Neural cell (in vitro differentiated cells): ENCODE data around the gene PKP3. TPM values are rescaled to one million over a fixed set of nuclear protein-coding genes. Genes with fewer than 3 reads are reported as not detected.

Experiments used
- H2AFZ ChIP-seq: fragments of 200-600, 300-800 bp; sonication (generic), shearing (Covaris generic); 2 replicates; pipeline ENCODE4 v1.6.0; 2014; ENCODE audit warnings: low read depth, mild to moderate bottlenecking, antibody characterized with exemption, low read length, moderate library complexity
- H3F3A ChIP-seq: fragments of 200-600 bp; shearing (Covaris generic); 2 replicates; pipeline ENCODE4 v1.6.1; 2016; ENCODE audit warnings: mild to moderate bottlenecking, moderate library complexity, mixed read lengths, antibody characterized with exemption, low read length; ENCODE audit not compliant: insufficient read depth, poor library complexity, severe bottlenecking
- H3K27ac ChIP-seq: fragments of 200-600, 300-800 bp; sonication (generic), shearing (Covaris generic); 2 replicates; pipeline ENCODE4 v1.5.1; 2014; ENCODE audit warnings: mild to moderate bottlenecking, low read length, moderate library complexity
- H3K27me3 ChIP-seq: fragments of 300-800, 200-600 bp; sonication (generic), shearing (Covaris generic); 2 replicates; pipeline ENCODE4 v1.6.0; 2014; ENCODE audit warnings: mild to moderate bottlenecking, low read depth, low read length, moderate library complexity; ENCODE audit not compliant: insufficient read depth
- H3K36me3 ChIP-seq: fragments of 300-800, 200-600 bp; sonication (generic), shearing (Covaris generic); 2 replicates; pipeline ENCODE4 v1.5.1; 2014; ENCODE audit warnings: mild to moderate bottlenecking, antibody characterized with exemption, low read length, moderate library complexity; ENCODE audit not compliant: insufficient read depth
- H3K4me2 ChIP-seq: fragments of 300-800, 200-600 bp; sonication (generic), shearing (Covaris generic); 2 replicates; pipeline ENCODE4 v1.6.0; 2014; ENCODE audit warnings: mild to moderate bottlenecking, low read length
- H3K4me3 ChIP-seq: fragments of 300-800, 200-600 bp; sonication (generic), shearing (Covaris generic); 2 replicates; pipeline ENCODE4 v1.5.1; 2014; ENCODE audit warnings: mild to moderate bottlenecking, low read length, moderate library complexity
- H3K79me2 ChIP-seq: fragments of 200-600 bp; shearing (Covaris generic); replicated peaks from 2 replicates; pipeline ENCODE4 v1.6.0; 2014; ENCODE audit warnings: mild to moderate bottlenecking, low read length, moderate library complexity; ENCODE audit not compliant: insufficient read depth
- H3K9ac ChIP-seq: fragments of 300-800, 200-600 bp; sonication (generic), shearing (Covaris generic); 2 replicates; pipeline ENCODE4 v1.6.1; 2016; ENCODE audit warnings: mild to moderate bottlenecking, low read length, mixed read lengths
- H3K9me2 ChIP-seq: fragments of 200-600 bp; shearing (Covaris generic); 2 replicates; pipeline ENCODE4 v1.6.1; 2016; ENCODE audit warnings: mild to moderate bottlenecking, low read length, mixed read lengths; ENCODE audit not compliant: insufficient read depth
- H3K9me3 ChIP-seq: fragments of 200-600, 300-800 bp; sonication (generic), shearing (Covaris generic); 2 replicates; pipeline ENCODE4 v1.6.1; 2016; ENCODE audit warnings: mild to moderate bottlenecking, mixed run types, low read length, moderate library complexity, mixed read lengths
- H4K20me1 ChIP-seq: fragments of 200-600 bp; shearing (Covaris generic); 2 replicates; pipeline ENCODE4 v1.6.1; 2016; ENCODE audit warnings: mild to moderate bottlenecking, mixed run types; ENCODE audit not compliant: insufficient read depth
- CTCF ChIP-seq: fragments of 450-650 bp; IDR thresholded peaks from 2 replicates; pipeline ENCODE4 v1.5.1; 2014; ENCODE audit warnings: antibody characterized with exemption, mild to moderate bottlenecking, moderate library complexity; ENCODE audit not compliant: poor library complexity, severe bottlenecking
- EP300 ChIP-seq: fragments of 450-650 bp; conservative IDR thresholded peaks from 2 replicates; pipeline ENCODE4 v1.6.1; 2014; ENCODE audit warnings: antibody characterized with exemption, mild to moderate bottlenecking, moderate library complexity; ENCODE audit not compliant: poor library complexity, severe bottlenecking
- EZH2 ChIP-seq: fragments of 200-600, 300-800 bp; shearing (Covaris generic), sonication (generic); IDR thresholded peaks from 2 replicates; pipeline ENCODE4 v1.6.1; 2014; ENCODE audit warnings: antibody characterized with exemption, low read length, borderline replicate concordance, mild to moderate bottlenecking; ENCODE audit not compliant: insufficient read depth, poor library complexity, severe bottlenecking
- MXI1 ChIP-seq: fragments of 450-650 bp; conservative IDR thresholded peaks from 2 replicates; pipeline ENCODE4 v1.6.1; 2014; ENCODE audit warnings: antibody characterized with exemption, mild to moderate bottlenecking; ENCODE audit not compliant: poor library complexity, severe bottlenecking
- POLR2AphosphoS5 ChIP-seq: IDR thresholded peaks from 2 replicates; pipeline ENCODE4 v1.6.1; 2012
- RAD21 ChIP-seq: fragments of 450-650 bp; conservative IDR thresholded peaks from 2 replicates; pipeline ENCODE4 v1.6.1; 2014; ENCODE audit warnings: antibody characterized with exemption, mild to moderate bottlenecking, moderate library complexity
- REST ChIP-seq: IDR thresholded peaks from 2 replicates; pipeline ENCODE4 v1.6.1; 2012; ENCODE audit warnings: borderline replicate concordance
- SMC3 ChIP-seq: fragments of 450-650 bp; conservative IDR thresholded peaks from 2 replicates; pipeline ENCODE4 v1.6.1; 2014; ENCODE audit warnings: antibody characterized with exemption, mild to moderate bottlenecking, moderate library complexity; ENCODE audit not compliant: poor library complexity
- TAF1 ChIP-seq: IDR thresholded peaks from 2 replicates; pipeline ENCODE4 v1.6.1; 2012; ENCODE audit warnings: low read depth
- polyA plus RNA-seq: library from polyadenylated mRNA; depleted of rRNA; stranded (reverse); fragments of >200 nt; gene quantifications from 2 replicates; pipeline ENCODE4 v1.2.3, GENCODE V29; 2014

Gene PKP3
- polyA plus RNA-seq, 1 donor from 2014 or later: not detected

GRCh38 chr11:358129-358800, 35.7 kb upstream of the PKP3 start:
- Histone ChIP-seq H3K4me2 (no peak overlapping the region), H3K27ac (no peak overlapping the region), H3K9me3 (no peaks in the 10 kb centered on the region), H3F3A (no peaks in the 10 kb centered on the region), H4K20me1 (no peaks in the 10 kb centered on the region), H3K79me2 (no peaks in the 10 kb centered on the region), H3K36me3 (no peaks in the 10 kb centered on the region), H3K9ac (no peak overlapping the region), H3K9me2 (no peaks in the 10 kb centered on the region), H3K27me3 (no peaks in the 10 kb centered on the region), H3K4me3 (no peak overlapping the region), H2AFZ (no peak overlapping the region)
- TF ChIP-seq REST: no peak
- no peak for TF ChIP-seq EZH2
- TF ChIP-seq MXI1: no peak
- TF ChIP-seq SMC3: no peak
- no peak for TF ChIP-seq EP300
- no peak for TF ChIP-seq TAF1
- no peak for TF ChIP-seq POLR2AphosphoS5
- no peak for TF ChIP-seq CTCF
- TF ChIP-seq RAD21: no peak

- Histone ChIP-seq H3F3A (no peaks in the 10 kb centered on the region), H3K27ac (no peak overlapping the region), H3K9me3 (no peaks in the 10 kb centered on the region), H3K4me2 (no peak overlapping the region), H4K20me1 (no peaks in the 10 kb centered on the region), H3K9ac (no peak overlapping the region), H2AFZ (no peak overlapping the region), H3K36me3 (no peaks in the 10 kb centered on the region), H3K9me2 (no peaks in the 10 kb centered on the region), H3K4me3 (no peak overlapping the region), H3K27me3 (no peaks in the 10 kb centered on the region), H3K79me2 (no peaks in the 10 kb centered on the region)
- no peak for TF ChIP-seq TAF1
- no peak for TF ChIP-seq RAD21
- TF ChIP-seq EP300: no peak
- TF ChIP-seq CTCF: no peak
- no peak for TF ChIP-seq MXI1
- no peak for TF ChIP-seq SMC3
- TF ChIP-seq REST: no peak
- TF ChIP-seq EZH2: no peak
- TF ChIP-seq POLR2AphosphoS5: no peak
Measured at GRCh38 chr11:359181-359714, 34.8 kb upstream of the PKP3 start.
